Measurements from ENCODE around the gene DMRTB1.

DMRTB1 gene

DNA sequence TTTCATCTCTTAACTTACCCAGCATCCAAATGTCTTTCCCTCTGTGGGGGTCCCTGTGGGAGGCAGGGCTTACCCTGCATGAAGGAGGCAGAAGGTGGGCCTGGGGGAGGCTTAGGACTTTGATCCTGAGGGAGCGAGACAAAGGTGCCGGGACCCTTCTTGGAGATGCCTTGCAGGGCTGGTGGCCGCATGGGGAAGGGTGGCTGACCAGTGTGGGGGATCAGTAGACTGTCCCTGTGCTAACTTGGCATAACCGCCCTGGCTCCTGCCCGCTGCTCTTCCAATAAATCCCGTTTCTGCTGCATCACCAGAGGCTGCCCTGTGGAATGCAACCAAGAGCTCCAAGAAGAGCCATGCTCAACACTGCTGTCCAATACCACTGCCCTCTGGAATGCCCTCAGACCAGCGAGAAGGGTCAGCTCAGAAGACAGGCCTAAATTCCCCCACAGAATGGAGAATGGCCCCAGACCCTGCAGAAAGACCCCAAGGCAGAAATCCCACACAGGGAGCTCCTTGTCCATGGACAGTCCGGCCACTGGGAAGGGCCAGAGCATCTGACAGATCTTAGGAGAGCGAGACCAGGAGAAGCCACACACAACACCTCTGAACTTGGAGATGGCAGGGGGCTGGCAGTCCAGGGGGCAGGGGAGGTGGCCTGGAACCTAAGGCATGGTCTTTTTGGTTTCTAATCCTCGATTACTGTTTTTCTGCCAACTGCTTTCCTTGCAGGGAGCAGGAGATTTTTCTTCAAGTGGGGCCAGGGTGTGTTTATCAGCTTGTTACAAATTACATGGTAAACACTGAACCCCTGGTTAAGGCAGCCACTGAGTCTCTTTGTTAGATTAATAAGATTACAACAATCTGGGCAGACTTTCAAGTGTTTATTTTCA is 46.7 kb upstream of the DMRTB1 start:
- H3K4me3 ChIP-seq (replicated peaks; ENCODE audit: low read depth, low read length): no peak overlapping the region
- no peaks in the 10 kb centered on the region for H3K36me3 ChIP-seq (ENCODE audit: control insufficient read depth, insufficient read depth, low read length)
- no peaks in the 10 kb centered on the region for H3K27me3 ChIP-seq (replicated peaks; ENCODE audit: control insufficient read depth, insufficient read depth, low read length)
- TF ChIP-seq, protein P1, sequence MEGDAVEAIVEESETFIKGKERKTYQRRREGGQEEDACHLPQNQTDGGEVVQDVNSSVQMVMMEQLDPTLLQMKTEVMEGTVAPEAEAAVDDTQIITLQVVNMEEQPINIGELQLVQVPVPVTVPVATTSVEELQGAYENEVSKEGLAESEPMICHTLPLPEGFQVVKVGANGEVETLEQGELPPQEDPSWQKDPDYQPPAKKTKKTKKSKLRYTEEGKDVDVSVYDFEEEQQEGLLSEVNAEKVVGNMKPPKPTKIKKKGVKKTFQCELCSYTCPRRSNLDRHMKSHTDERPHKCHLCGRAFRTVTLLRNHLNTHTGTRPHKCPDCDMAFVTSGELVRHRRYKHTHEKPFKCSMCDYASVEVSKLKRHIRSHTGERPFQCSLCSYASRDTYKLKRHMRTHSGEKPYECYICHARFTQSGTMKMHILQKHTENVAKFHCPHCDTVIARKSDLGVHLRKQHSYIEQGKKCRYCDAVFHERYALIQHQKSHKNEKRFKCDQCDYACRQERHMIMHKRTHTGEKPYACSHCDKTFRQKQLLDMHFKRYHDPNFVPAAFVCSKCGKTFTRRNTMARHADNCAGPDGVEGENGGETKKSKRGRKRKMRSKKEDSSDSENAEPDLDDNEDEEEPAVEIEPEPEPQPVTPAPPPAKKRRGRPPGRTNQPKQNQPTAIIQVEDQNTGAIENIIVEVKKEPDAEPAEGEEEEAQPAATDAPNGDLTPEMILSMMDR (IDR thresholded peaks at IDR 0.05; ENCODE audit: insufficient read depth, low read length, poor library complexity, severe bottlenecking): no peak
- no peak for DNase-seq (ENCODE audit: extremely low read depth, insufficient read length)

DNA sequence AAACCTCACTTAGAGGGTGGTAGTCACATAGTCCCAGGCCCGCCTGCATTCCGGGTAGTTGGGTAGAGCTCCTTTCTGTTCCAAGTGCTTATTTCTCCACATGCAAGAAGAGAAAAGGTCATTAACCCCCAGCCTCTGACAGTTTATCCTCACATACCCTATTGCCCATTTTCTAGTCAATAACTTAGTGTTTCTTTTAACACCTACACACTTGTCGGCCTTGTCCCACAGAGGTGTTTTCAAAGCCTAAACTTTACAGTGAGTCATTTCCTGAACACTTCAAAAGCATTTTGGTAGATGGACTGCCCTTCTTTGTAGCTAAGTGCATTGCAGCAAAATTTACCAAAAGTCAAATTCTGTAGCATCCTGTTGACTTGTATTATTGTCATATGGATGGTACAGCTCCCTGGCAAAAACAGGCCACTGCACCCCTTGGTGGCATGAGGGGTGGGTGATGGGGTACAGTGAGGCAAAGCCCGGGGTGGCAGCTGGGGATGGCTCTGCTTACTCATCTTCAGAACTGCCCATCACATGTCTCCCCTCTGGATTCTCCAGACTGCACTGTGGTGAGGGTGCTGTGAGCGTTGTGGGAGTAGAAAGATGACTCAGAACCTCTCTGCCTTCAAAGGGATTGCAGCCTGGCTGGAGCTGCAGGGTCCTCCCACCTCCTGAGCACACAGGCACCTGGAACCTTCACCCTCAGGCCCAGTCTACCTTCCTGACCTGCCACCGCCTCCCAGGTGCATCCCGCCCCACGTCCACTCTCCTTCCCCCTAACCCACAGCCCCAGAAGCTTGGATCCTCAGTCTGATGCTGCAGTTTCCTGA is 45.8 kb upstream of the DMRTB1 start:
- H3K36me3 ChIP-seq (ENCODE audit: control insufficient read depth, insufficient read depth, low read length): no peaks in the 10 kb centered on the region
- H3K4me3 ChIP-seq (replicated peaks; ENCODE audit: low read depth, low read length): no peak overlapping the region
- TF ChIP-seq, protein P1 (IDR thresholded peaks at IDR 0.05; ENCODE audit: insufficient read depth, low read length, poor library complexity, severe bottlenecking): no peak
- H3K27me3 ChIP-seq (replicated peaks; ENCODE audit: control insufficient read depth, insufficient read depth, low read length): no peaks in the 10 kb centered on the region
- peak; percentile 51 for DNase-seq (ENCODE audit: extremely low read depth, insufficient read length)

DNA sequence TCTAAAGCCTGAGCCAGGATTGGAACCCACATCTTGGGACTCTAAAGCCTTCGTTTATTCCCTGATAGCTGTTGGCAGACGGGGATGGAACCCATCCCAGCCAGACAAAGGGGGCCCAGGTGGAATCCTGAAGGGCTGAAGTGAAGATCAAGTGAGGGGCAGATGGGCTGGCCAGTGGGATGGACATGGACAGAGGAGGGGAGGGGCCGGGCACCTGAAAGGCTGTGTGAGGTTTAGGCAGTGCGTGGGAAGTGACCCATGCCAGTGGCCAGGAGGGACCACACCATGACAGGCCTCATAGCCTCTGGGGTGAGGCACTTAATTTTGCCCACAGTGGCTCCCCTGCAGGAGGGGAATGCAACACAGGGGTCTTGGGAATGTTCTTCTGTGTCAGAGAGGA is 44.6 kb upstream of the DMRTB1 start:
- no peaks in the 10 kb centered on the region for H3K36me3 ChIP-seq (ENCODE audit: control insufficient read depth, insufficient read depth, low read length)
- no peaks in the 10 kb centered on the region for H3K27me3 ChIP-seq (replicated peaks; ENCODE audit: control insufficient read depth, insufficient read depth, low read length)
- H3K4me3 ChIP-seq (replicated peaks; ENCODE audit: low read depth, low read length): no peak overlapping the region
- DNase-seq (ENCODE audit: extremely low read depth, insufficient read length): no peak
- TF ChIP-seq, protein P1 (IDR thresholded peaks at IDR 0.05; ENCODE audit: insufficient read depth, low read length, poor library complexity, severe bottlenecking): no peak

DNA sequence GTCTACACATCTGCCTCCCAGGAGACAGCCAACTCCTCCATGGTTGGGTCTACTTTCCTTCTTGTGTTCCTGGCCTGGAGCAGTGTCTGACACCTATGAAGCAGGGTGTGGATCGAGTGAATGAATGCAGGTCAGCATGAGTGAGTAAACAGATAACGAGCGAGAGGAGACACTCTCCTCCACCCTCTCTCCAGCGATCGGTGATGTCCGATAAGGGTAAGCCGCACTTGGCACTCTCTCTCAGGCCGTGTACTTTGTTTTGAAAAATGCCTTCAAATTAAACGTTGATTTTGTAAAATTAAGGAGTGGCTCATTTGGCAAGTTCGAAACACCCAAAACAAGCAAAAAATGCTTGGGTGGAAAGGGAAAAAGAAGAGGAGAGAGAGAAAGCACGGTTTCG is 43.8 kb upstream of the DMRTB1 start:
- H3K4me3 ChIP-seq (replicated peaks; ENCODE audit: low read depth, low read length): no peak overlapping the region

GRCh38 chr1:53416269-53416813 is 42.9 kb upstream of the DMRTB1 start:
- Histone ChIP-seq H3K4me3 (replicated peaks; ENCODE audit: low read depth, low read length) (no peak overlapping the region), H3K27me3 (replicated peaks; ENCODE audit: control insufficient read depth, insufficient read depth, low read length) (no peaks in the 10 kb centered on the region), H3K36me3 (ENCODE audit: control insufficient read depth, insufficient read depth, low read length) (no peaks in the 10 kb centered on the region)
- TF ChIP-seq, protein P1 (IDR thresholded peaks at IDR 0.05; ENCODE audit: insufficient read depth, low read length, poor library complexity, severe bottlenecking): no peak
- no peak for DNase-seq (ENCODE audit: extremely low read depth, insufficient read length)

More for the DNA sequence above, 43.8 kb upstream of the DMRTB1 start:
- DNase-seq (ENCODE audit: extremely low read depth, insufficient read length): no peak
- no peaks in the 10 kb centered on the region for H3K27me3 ChIP-seq (replicated peaks; ENCODE audit: control insufficient read depth, insufficient read depth, low read length)
- H3K36me3 ChIP-seq (ENCODE audit: control insufficient read depth, insufficient read depth, low read length): no peaks in the 10 kb centered on the region
- TF ChIP-seq, protein P1 (IDR thresholded peaks at IDR 0.05; ENCODE audit: insufficient read depth, low read length, poor library complexity, severe bottlenecking): no peak
